ENCODE measurements around the gene SESN3.
"Not testable (repeated sequence)": the region's sequence is repeated elsewhere in the genome, so short reads cannot be mapped to it uniquely, and the experiment has no call there.

SESN3 gene

GRCh38 chr11:95150956-95151684, 79.9 kb downstream of the SESN3 start:
- DNase-seq, result peak; percentile 97

- peak; percentile 98 for DNase-seq
Observed at GRCh38 chr11:95149651-95150364, 81.2 kb downstream of the SESN3 start.

- no peak for DNase-seq
Observed at GRCh38 chr11:95148938-95149337, 82.1 kb downstream of the SESN3 start.

GRCh38 chr11:95148406-95148805, 82.6 kb downstream of the SESN3 start:
- DNase-seq, result no peak

GRCh38 chr11:95147364-95147905, 83.6 kb downstream of the SESN3 start:
- peak; percentile 94 for DNase-seq

GRCh38 chr11:95145430-95146060, 85.5 kb downstream of the SESN3 start:
- DNase-seq, result no peak

- DNase-seq, result no peak
Observed at GRCh38 chr11:95144313-95145235, 86.4 kb downstream of the SESN3 start.

- no peak for DNase-seq
Observed at GRCh38 chr11:95143106-95143681, 87.8 kb downstream of the SESN3 start.

GRCh38 chr11:95142431-95142830, 88.6 kb downstream of the SESN3 start:
- DNase-seq, result no peak

GRCh38 chr11:95140397-95141033, 90.5 kb downstream of the SESN3 start:
- DNase-seq, result no peak

GRCh38 chr11:95138448-95138847, 92.6 kb downstream of the SESN3 start:
- DNase-seq, result no peak

- DNase-seq, result no peak
Observed at GRCh38 chr11:95137299-95137698, 93.7 kb downstream of the SESN3 start.

- not testable (repeated sequence) for DNase-seq
Observed at GRCh38 chr11:95136747-95137146, 94.3 kb downstream of the SESN3 start.

GRCh38 chr11:95135880-95136279, 95.1 kb downstream of the SESN3 start:
- DNase-seq, result no peak

GRCh38 chr11:95135155-95135554, 95.8 kb downstream of the SESN3 start:
- no peak for DNase-seq

- peak; percentile 84 for DNase-seq
Observed at GRCh38 chr11:95134491-95134890, 96.5 kb downstream of the SESN3 start.

- DNase-seq, result no peak
Observed at GRCh38 chr11:95132956-95133355, 98.0 kb downstream of the SESN3 start.

- DNase-seq, result no peak
Observed at GRCh38 chr11:95128602-95129001, 102.4 kb downstream of the SESN3 start.

- DNase-seq, result no peak
Observed at GRCh38 chr11:95123556-95123955, 107.4 kb downstream of the SESN3 start.

GRCh38 chr11:95121698-95122097, 109.3 kb downstream of the SESN3 start:
- no peak for DNase-seq

GRCh38 chr11:95119361-95120060, 111.5 kb downstream of the SESN3 start:
- DNase-seq, result no peak

Measured in islet precursor cell (in vitro differentiated cells).